ENCODE results near the gene ZNF446.
A peak's percentile ranks its signal among the peaks of the same experiment; 100 is the strongest.
"Not testable (repeated sequence)": the region's sequence is repeated elsewhere in the genome, so short reads cannot be mapped to it uniquely, and the experiment has no call there.

The ZNF446 gene

GRCh38 chr19:58470837-58471543 is 5.2 kb upstream of the ZNF446 start:
- not testable (repeated sequence) for DNase-seq

- DNase-seq: no peak
These were observed 4.4 kb upstream of the ZNF446 start for GRCh38 chr19:58471736-58472135.

GRCh38 chr19:58473775-58474174 is 2.4 kb upstream of the ZNF446 start:
- no peak for DNase-seq

- no peak for DNase-seq
These were observed 1.7 kb upstream of the ZNF446 start for GRCh38 chr19:58474291-58474996.

GRCh38 chr19:58474997-58475713 is 997 bp upstream of the ZNF446 start:
- no peak for DNase-seq

GRCh38 chr19:58476498-58477015 is 405 bp downstream of the ZNF446 start:
- no peak for DNase-seq

GRCh38 chr19:58477130-58477529 is 978 bp downstream of the ZNF446 start:
- no peak for DNase-seq

GRCh38 chr19:58477871-58478270 is 1.7 kb downstream of the ZNF446 start:
- DNase-seq: no peak

GRCh38 chr19:58479303-58479702 is 3.2 kb downstream of the ZNF446 start:
- DNase-seq: no peak

GRCh38 chr19:58479736-58480480 is 3.8 kb downstream of the ZNF446 start:
- no peak for DNase-seq

- DNase-seq: no peak
These were observed 4.3 kb downstream of the ZNF446 start for GRCh38 chr19:58480481-58480830.

- DNase-seq: no peak
These were observed 4.7 kb downstream of the ZNF446 start for GRCh38 chr19:58480831-58481230.

- no peak for DNase-seq
These were observed 6.2 kb downstream of the ZNF446 start for GRCh38 chr19:58482372-58482771.

- no peak for DNase-seq
These were observed 7.6 kb downstream of the ZNF446 start for GRCh38 chr19:58483776-58484175.

GRCh38 chr19:58484349-58484748 is 8.2 kb downstream of the ZNF446 start:
- DNase-seq: not testable (repeated sequence)

GRCh38 chr19:58491393-58491792 is 15.2 kb downstream of the ZNF446 start:
- no peak for DNase-seq

- DNase-seq: no peak
These were observed 16.1 kb downstream of the ZNF446 start for GRCh38 chr19:58492265-58492664.

GRCh38 chr19:58497634-58498170 is 21.6 kb downstream of the ZNF446 start:
- DNase-seq: no peak

GRCh38 chr19:58498316-58499020 is 22.3 kb downstream of the ZNF446 start:
- DNase-seq: no peak

- peak; percentile 98 for DNase-seq
These were observed 23.1 kb downstream of the ZNF446 start for GRCh38 chr19:58499021-58499927.

- no peak for DNase-seq
These were observed 24.1 kb downstream of the ZNF446 start for GRCh38 chr19:58500242-58500641.

All from CD4-positive, alpha-beta T cell treated with Interleukin-17A for 4 hours (primary cell).